Neural cell (in vitro differentiated cells): ENCODE measurements around the gene PADI4. TPM values are rescaled to one million over a fixed set of nuclear protein-coding genes. Genes with fewer than 3 reads are reported as not detected.

ENCODE experiments used
- H2AFZ ChIP-seq: fragments of 200-600, 300-800 bp; sonication (generic), shearing (Covaris generic); 2 replicates; pipeline ENCODE4 v1.6.0; 2014; ENCODE audit warnings: low read depth, mild to moderate bottlenecking, antibody characterized with exemption, low read length, moderate library complexity
- H3F3A ChIP-seq: fragments of 200-600 bp; shearing (Covaris generic); 2 replicates; pipeline ENCODE4 v1.6.1; 2016; ENCODE audit warnings: mild to moderate bottlenecking, moderate library complexity, mixed read lengths, antibody characterized with exemption, low read length; ENCODE audit not compliant: insufficient read depth, poor library complexity, severe bottlenecking
- H3K27ac ChIP-seq: fragments of 200-600, 300-800 bp; sonication (generic), shearing (Covaris generic); 2 replicates; pipeline ENCODE4 v1.5.1; 2014; ENCODE audit warnings: mild to moderate bottlenecking, low read length, moderate library complexity
- H3K27me3 ChIP-seq: fragments of 300-800, 200-600 bp; sonication (generic), shearing (Covaris generic); 2 replicates; pipeline ENCODE4 v1.6.0; 2014; ENCODE audit warnings: mild to moderate bottlenecking, low read depth, low read length, moderate library complexity; ENCODE audit not compliant: insufficient read depth
- H3K36me3 ChIP-seq: fragments of 300-800, 200-600 bp; sonication (generic), shearing (Covaris generic); 2 replicates; pipeline ENCODE4 v1.5.1; 2014; ENCODE audit warnings: mild to moderate bottlenecking, antibody characterized with exemption, low read length, moderate library complexity; ENCODE audit not compliant: insufficient read depth
- H3K4me2 ChIP-seq: fragments of 300-800, 200-600 bp; sonication (generic), shearing (Covaris generic); 2 replicates; pipeline ENCODE4 v1.6.0; 2014; ENCODE audit warnings: mild to moderate bottlenecking, low read length
- H3K4me3 ChIP-seq: fragments of 300-800, 200-600 bp; sonication (generic), shearing (Covaris generic); 2 replicates; pipeline ENCODE4 v1.5.1; 2014; ENCODE audit warnings: mild to moderate bottlenecking, low read length, moderate library complexity
- H3K79me2 ChIP-seq: fragments of 200-600 bp; shearing (Covaris generic); replicated peaks from 2 replicates; pipeline ENCODE4 v1.6.0; 2014; ENCODE audit warnings: mild to moderate bottlenecking, low read length, moderate library complexity; ENCODE audit not compliant: insufficient read depth
- H3K9ac ChIP-seq: fragments of 300-800, 200-600 bp; sonication (generic), shearing (Covaris generic); 2 replicates; pipeline ENCODE4 v1.6.1; 2016; ENCODE audit warnings: mild to moderate bottlenecking, low read length, mixed read lengths
- H3K9me2 ChIP-seq: fragments of 200-600 bp; shearing (Covaris generic); 2 replicates; pipeline ENCODE4 v1.6.1; 2016; ENCODE audit warnings: mild to moderate bottlenecking, low read length, mixed read lengths; ENCODE audit not compliant: insufficient read depth
- H3K9me3 ChIP-seq: fragments of 200-600, 300-800 bp; sonication (generic), shearing (Covaris generic); 2 replicates; pipeline ENCODE4 v1.6.1; 2016; ENCODE audit warnings: mild to moderate bottlenecking, mixed run types, low read length, moderate library complexity, mixed read lengths
- H4K20me1 ChIP-seq: fragments of 200-600 bp; shearing (Covaris generic); 2 replicates; pipeline ENCODE4 v1.6.1; 2016; ENCODE audit warnings: mild to moderate bottlenecking, mixed run types; ENCODE audit not compliant: insufficient read depth
- CTCF ChIP-seq: fragments of 450-650 bp; IDR thresholded peaks from 2 replicates; pipeline ENCODE4 v1.5.1; 2014; ENCODE audit warnings: antibody characterized with exemption, mild to moderate bottlenecking, moderate library complexity; ENCODE audit not compliant: poor library complexity, severe bottlenecking
- EP300 ChIP-seq: fragments of 450-650 bp; conservative IDR thresholded peaks from 2 replicates; pipeline ENCODE4 v1.6.1; 2014; ENCODE audit warnings: antibody characterized with exemption, mild to moderate bottlenecking, moderate library complexity; ENCODE audit not compliant: poor library complexity, severe bottlenecking
- EZH2 ChIP-seq: fragments of 200-600, 300-800 bp; shearing (Covaris generic), sonication (generic); IDR thresholded peaks from 2 replicates; pipeline ENCODE4 v1.6.1; 2014; ENCODE audit warnings: antibody characterized with exemption, low read length, borderline replicate concordance, mild to moderate bottlenecking; ENCODE audit not compliant: insufficient read depth, poor library complexity, severe bottlenecking
- MXI1 ChIP-seq: fragments of 450-650 bp; conservative IDR thresholded peaks from 2 replicates; pipeline ENCODE4 v1.6.1; 2014; ENCODE audit warnings: antibody characterized with exemption, mild to moderate bottlenecking; ENCODE audit not compliant: poor library complexity, severe bottlenecking
- POLR2AphosphoS5 ChIP-seq: IDR thresholded peaks from 2 replicates; pipeline ENCODE4 v1.6.1; 2012
- RAD21 ChIP-seq: fragments of 450-650 bp; conservative IDR thresholded peaks from 2 replicates; pipeline ENCODE4 v1.6.1; 2014; ENCODE audit warnings: antibody characterized with exemption, mild to moderate bottlenecking, moderate library complexity
- REST ChIP-seq: IDR thresholded peaks from 2 replicates; pipeline ENCODE4 v1.6.1; 2012; ENCODE audit warnings: borderline replicate concordance
- SMC3 ChIP-seq: fragments of 450-650 bp; conservative IDR thresholded peaks from 2 replicates; pipeline ENCODE4 v1.6.1; 2014; ENCODE audit warnings: antibody characterized with exemption, mild to moderate bottlenecking, moderate library complexity; ENCODE audit not compliant: poor library complexity
- TAF1 ChIP-seq: IDR thresholded peaks from 2 replicates; pipeline ENCODE4 v1.6.1; 2012; ENCODE audit warnings: low read depth
- polyA plus RNA-seq: library from polyadenylated mRNA; depleted of rRNA; stranded (reverse); fragments of >200 nt; gene quantifications from 2 replicates; pipeline ENCODE4 v1.2.3, GENCODE V29; 2014

PADI4 gene
- polyA plus RNA-seq, 1 donor from 2014 or later = not detected

DNA sequence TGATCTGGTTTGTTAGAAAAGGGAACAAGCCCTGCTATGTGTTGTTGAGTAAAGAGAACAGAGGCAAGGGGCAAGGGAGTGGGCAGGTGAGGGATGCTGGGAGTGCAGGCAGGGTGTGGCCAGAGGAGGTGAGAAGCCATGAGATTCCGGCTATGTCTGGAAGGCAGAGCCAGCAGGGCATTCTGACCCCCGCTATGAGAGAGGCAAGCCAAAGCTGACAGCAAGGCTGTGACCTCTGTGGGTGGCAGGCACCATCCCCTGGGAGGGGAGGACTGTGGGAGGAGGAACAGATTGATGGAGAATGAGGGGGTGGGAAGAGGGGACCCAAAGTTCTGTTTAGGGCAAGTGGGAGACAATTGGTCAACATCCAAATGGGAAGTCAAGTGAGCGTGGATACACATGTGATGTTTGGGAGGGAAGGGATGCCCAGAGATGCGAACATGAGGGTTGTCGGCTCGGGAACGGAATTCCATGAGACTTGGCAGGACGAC lies 44.5 kb downstream of the PADI4 start:
- H3K27me3 ChIP-seq = no peaks in the 10 kb centered on the region
- H3F3A ChIP-seq = no peaks in the 10 kb centered on the region
- H3K27ac ChIP-seq = no peak overlapping the region
- H3K4me2 ChIP-seq = no peak overlapping the region
- TF ChIP-seq SMC3 (no peak), RAD21 (no peak), CTCF (no peak), REST (no peak), POLR2AphosphoS5 (no peak), EP300 (no peak), MXI1 (no peak), EZH2 (no peak), TAF1 (no peak)
- no peaks in the 10 kb centered on the region for H3K79me2 ChIP-seq
- no peak overlapping the region for H3K4me3 ChIP-seq
- no peaks in the 10 kb centered on the region for H4K20me1 ChIP-seq
- no peak overlapping the region for H2AFZ ChIP-seq
- H3K9me2 ChIP-seq = no peaks in the 10 kb centered on the region
- no peak overlapping the region for H3K9ac ChIP-seq
- H3K36me3 ChIP-seq = no peaks in the 10 kb centered on the region
- H3K9me3 ChIP-seq = no peaks in the 10 kb centered on the region

DNA sequence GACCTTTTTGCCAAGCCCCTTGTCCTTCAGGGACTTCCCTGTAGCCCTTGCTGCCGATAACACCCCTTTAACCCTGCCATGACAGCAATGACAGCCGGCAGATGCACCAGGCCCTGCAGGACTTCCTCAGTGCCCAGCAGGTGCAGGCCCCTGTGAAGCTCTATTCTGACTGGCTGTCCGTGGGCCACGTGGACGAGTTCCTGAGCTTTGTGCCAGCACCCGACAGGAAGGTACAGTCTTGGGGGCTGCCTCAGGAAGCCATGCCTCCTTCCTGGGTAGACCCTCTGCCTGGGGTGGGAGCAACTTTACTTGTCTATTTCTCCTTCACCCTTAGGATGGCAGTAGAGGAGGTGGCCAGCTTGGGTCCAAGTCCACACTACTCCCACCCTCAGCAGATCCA lies 47.9 kb downstream of the PADI4 start:
- H3K9me2 ChIP-seq = no peaks in the 10 kb centered on the region
- no peaks in the 10 kb centered on the region for H3F3A ChIP-seq
- H3K9ac ChIP-seq = no peak overlapping the region
- H3K27ac ChIP-seq = no peak overlapping the region
- H4K20me1 ChIP-seq = no peaks in the 10 kb centered on the region
- no peak overlapping the region for H3K4me2 ChIP-seq
- no peaks in the 10 kb centered on the region for H3K36me3 ChIP-seq
- H2AFZ ChIP-seq = no peak overlapping the region
- no peak overlapping the region for H3K4me3 ChIP-seq
- TF ChIP-seq RAD21 = no peak
- TF ChIP-seq MXI1 = no peak
- TF ChIP-seq EZH2 = no peak
- TF ChIP-seq CTCF = no peak
- no peak for TF ChIP-seq REST
- TF ChIP-seq POLR2AphosphoS5 = no peak
- no peak for TF ChIP-seq SMC3
- no peak for TF ChIP-seq TAF1
- TF ChIP-seq EP300 = no peak
- H3K27me3 ChIP-seq = no peaks in the 10 kb centered on the region
- H3K79me2 ChIP-seq = no peaks in the 10 kb centered on the region
- no peaks in the 10 kb centered on the region for H3K9me3 ChIP-seq
